H9 (cell line): ENCODE results near the gene CACNG8. TPM values are rescaled to one million over a fixed set of nuclear protein-coding genes. Genes with fewer than 3 reads are reported as not detected.
A peak's percentile ranks its signal among the peaks of the same experiment; 100 is the strongest.
"Not testable (repeated sequence)": the region's sequence is repeated elsewhere in the genome, so short reads cannot be mapped to it uniquely, and the experiment has no call there.

Source experiments
- DNase-seq: peaks from one replicate; pipeline ENCODE4 v3.0.0-alpha.2; 2017
- H2AFZ ChIP-seq: one replicate; pipeline ENCODE4 v1.6.1; 2013; ENCODE audit warnings: mild to moderate bottlenecking, low read length, control low read depth, moderate library complexity
- H2AK5ac ChIP-seq: 2 replicates; pipeline ENCODE4 v1.6.1; 2013; ENCODE audit warnings: low read length, control low read depth, mixed read lengths; ENCODE audit not compliant: insufficient read length
- H2BK120ac ChIP-seq: one replicate; pipeline ENCODE4 v1.6.1; 2013; ENCODE audit warnings: low read depth, mild to moderate bottlenecking, low read length, control low read depth, inconsistent platforms; ENCODE audit not compliant: poor library complexity, severe bottlenecking
- H2BK12ac ChIP-seq: 2 replicates; pipeline ENCODE4 v1.6.1; 2013; ENCODE audit warnings: low read length, control low read depth, mixed read lengths, low read depth; ENCODE audit not compliant: insufficient read length
- H2BK15ac ChIP-seq: 2 replicates; pipeline ENCODE4 v1.6.1; 2013; ENCODE audit warnings: low read depth, low read length, control low read depth
- H2BK20ac ChIP-seq: one replicate; pipeline ENCODE4 v1.6.1; 2013; ENCODE audit warnings: low read depth, mild to moderate bottlenecking, low read length, control low read depth, inconsistent platforms; ENCODE audit not compliant: poor library complexity, severe bottlenecking
- H2BK5ac ChIP-seq: 2 replicates; pipeline ENCODE4 v1.6.1; 2013; ENCODE audit warnings: low read length, control low read depth, mixed read lengths; ENCODE audit not compliant: insufficient read length
- H3K14ac ChIP-seq: 2 replicates; pipeline ENCODE4 v1.6.1; 2013; ENCODE audit warnings: low read length, control low read depth; ENCODE audit not compliant: insufficient read depth
- H3K18ac ChIP-seq: 2 replicates; pipeline ENCODE4 v1.6.1; 2013; ENCODE audit warnings: low read depth, mild to moderate bottlenecking, mixed read lengths, low read length, control low read depth; ENCODE audit not compliant: insufficient read length
- H3K23ac ChIP-seq: 2 replicates; pipeline ENCODE4 v1.6.1; 2013; ENCODE audit warnings: low read length, control low read depth, mixed read lengths, low read depth; ENCODE audit not compliant: insufficient read length
- H3K23me2 ChIP-seq: 2 replicates; pipeline ENCODE4 v1.6.1; 2013; ENCODE audit warnings: low read depth, mild to moderate bottlenecking, mixed read lengths, low read length, control low read depth; ENCODE audit not compliant: insufficient read length, poor library complexity, severe bottlenecking
- H3K27ac ChIP-seq: 2 replicates; pipeline ENCODE4 v1.5.1; 2013; ENCODE audit warnings: low read length, control low read depth, mixed read lengths, low read depth; ENCODE audit not compliant: insufficient read length
- H3K27me3 ChIP-seq: 2 replicates; pipeline ENCODE4 v1.6.1; 2013; ENCODE audit warnings: low read length, control low read depth, inconsistent platforms; ENCODE audit not compliant: insufficient read depth
- H3K4ac ChIP-seq: 2 replicates; pipeline ENCODE4 v1.6.1; 2013; ENCODE audit warnings: low read depth, mild to moderate bottlenecking, control low read depth, inconsistent platforms, low read length, moderate library complexity
- H3K4me1 ChIP-seq: 2 replicates; pipeline ENCODE4 v1.6.1; 2013; ENCODE audit warnings: low read length, control low read depth, inconsistent platforms; ENCODE audit not compliant: insufficient read depth
- H3K4me2 ChIP-seq: 2 replicates; pipeline ENCODE4 v1.6.1; 2013; ENCODE audit warnings: low read length, control low read depth, mixed read lengths; ENCODE audit not compliant: insufficient read length, insufficient read depth
- H3K56ac ChIP-seq: 2 replicates; pipeline ENCODE4 v1.6.1; 2013; ENCODE audit warnings: low read depth, mild to moderate bottlenecking, mixed read lengths, low read length, control low read depth; ENCODE audit not compliant: insufficient read length
- H3K79me1 ChIP-seq: 2 replicates; pipeline ENCODE4 v1.6.1; 2013; ENCODE audit warnings: low read depth, mild to moderate bottlenecking, moderate library complexity, low read length, control low read depth, inconsistent platforms; ENCODE audit not compliant: insufficient read depth, poor library complexity, severe bottlenecking
- H3K79me2 ChIP-seq: 2 replicates; pipeline ENCODE4 v1.6.1; 2013; ENCODE audit warnings: low read length, control low read depth, inconsistent platforms; ENCODE audit not compliant: insufficient read depth
- H3K9ac ChIP-seq: 2 replicates; pipeline ENCODE4 v1.6.1; 2013; ENCODE audit warnings: low read length, control low read depth, mixed read lengths; ENCODE audit not compliant: insufficient read length; ENCODE audit errors: extremely low read depth
- H3K9me3 ChIP-seq: one replicate; pipeline ENCODE4 v1.6.1; 2013; ENCODE audit warnings: low read depth, low read length, inconsistent platforms; ENCODE audit not compliant: control insufficient read depth
- H3T11ph ChIP-seq: one replicate; pipeline ENCODE4 v1.6.1; 2013; ENCODE audit warnings: mild to moderate bottlenecking, low read length, control low read depth, inconsistent platforms
- H4K20me1 ChIP-seq: one replicate; pipeline ENCODE4 v1.6.1; 2013; ENCODE audit not compliant: control insufficient read depth, insufficient read length, insufficient read depth
- H4K5ac ChIP-seq: 2 replicates; pipeline ENCODE4 v1.6.1; 2013; ENCODE audit warnings: low read depth, mild to moderate bottlenecking, mixed read lengths, low read length, control low read depth; ENCODE audit not compliant: insufficient read length
- H4K8ac ChIP-seq: replicated peaks from 2 replicates; pipeline ENCODE4 v1.6.1; 2013; ENCODE audit warnings: low read length, control low read depth, mixed read lengths, low read depth; ENCODE audit not compliant: insufficient read length
- H4K91ac ChIP-seq: 2 replicates; pipeline ENCODE4 v1.6.1; 2013; ENCODE audit warnings: low read depth, mild to moderate bottlenecking, moderate library complexity, mixed read lengths, low read length, control low read depth; ENCODE audit not compliant: insufficient read length
- H3K27ac Mint-ChIP-seq, 3 experiments: 2 replicates in 2 of 3; 3 replicates in 1 of 3; pipeline ENCODE4 v1.8.0; 2020 to 2021; ENCODE audit warnings: mixed read lengths in 3 of 3, mild to moderate bottlenecking in 1 of 3, moderate library complexity in 1 of 3
- H3K27me3 Mint-ChIP-seq: 2 replicates; pipeline ENCODE4 v1.8.0; 2021; ENCODE audit warnings: low read depth, mild to moderate bottlenecking, moderate library complexity, mixed read lengths
- H3K36me3 Mint-ChIP-seq, 3 experiments: 2 replicates in 2 of 3; 3 replicates in 1 of 3; pipeline ENCODE4 v1.8.0; 2020 to 2021; ENCODE audit warnings: low read depth in 3 of 3, mixed read lengths in 3 of 3; ENCODE audit not compliant: insufficient read depth in 1 of 3
- H3K4me1 Mint-ChIP-seq, 2 experiments: 2 replicates each; pipeline ENCODE4 v1.8.0; 2020; ENCODE audit warnings: mixed read lengths in 2 of 2
- H3K4me3 Mint-ChIP-seq, 2 experiments: 2 replicates in 1 of 2; 3 replicates in 1 of 2; pipeline ENCODE4 v1.8.0; 2020 to 2021; ENCODE audit warnings: mild to moderate bottlenecking in 2 of 2, mixed read lengths in 2 of 2, moderate library complexity in 1 of 2
- H3K9me3 Mint-ChIP-seq, 2 experiments: 2 replicates in 1 of 2; 3 replicates in 1 of 2; pipeline ENCODE4 v1.8.0; 2020; ENCODE audit warnings: mild to moderate bottlenecking in 2 of 2, mixed read lengths in 2 of 2, moderate library complexity in 1 of 2
- CTCF ChIP-seq: fragments of 200-600 bp; sonication (generic); conservative IDR thresholded peaks from 3 replicates; pipeline ENCODE4 v1.8.0; 2021; ENCODE audit warnings: antibody characterized with exemption, mild to moderate bottlenecking
- WGBS: extraction: QIAGEN DNeasy Blood & Tissue Kit; methylation state at CpG from one replicate; pipeline ENCODE4 v1.1.7; 2013; ENCODE audit warnings: missing lambda C conversion rate, low lambda C conversion rate, mixed read lengths; ENCODE audit not compliant: insufficient read length; ENCODE audit errors: extremely low coverage; 5-methylcytosine and 5-hydroxymethylcytosine counted together
- total RNA-seq: library from RNA; stranded (reverse); gene quantifications from 2 replicates; pipeline ENCODE4 v1.2.1, GENCODE V29; 2021

Gene CACNG8
- total RNA-seq, 1 experiment from 2014 or later, result 7.1 TPM

GRCh38 chr19:54035215-54036178 lies 72.8 kb downstream of the CACNG8 start:
- H4K8ac ChIP-seq, result no peak overlapping the region
- H2BK20ac ChIP-seq, result no peak overlapping the region
- peak overlapping the region; percentile 74 for H2BK5ac ChIP-seq
- H3K18ac ChIP-seq, result peak overlapping the region; percentile 7
- peak overlapping the region; percentile 61 for H2BK120ac ChIP-seq
- H2AK5ac ChIP-seq, result no peak overlapping the region
- H3K23ac ChIP-seq, result no peak overlapping the region
- DNase-seq, result peak; percentile 77
- no peaks in the 10 kb centered on the region for H3K23me2 ChIP-seq
- no peak overlapping the region for H3K14ac ChIP-seq
- Mint-ChIP-seq H3K36me3 (no peaks in the 10 kb centered on the region; a peak in 1 of 7 replicates), H3K9me3 (peaks cover 0 to 5% of the 10 kb centered on the region in 2 experiments; a peak in 1 of 5 replicates), H3K4me3 (peak overlapping the region; percentile 47 to 62), H3K27ac (peak overlapping the region; percentile 98 to 100 (median 99)), H3K4me1 (peaks cover 41 to 42% of the 10 kb centered on the region in 2 experiments), H3K27me3 (no peaks in the 10 kb centered on the region; the same call in 1 of the 2 replicates)
- peak overlapping the region; percentile 89 for H4K5ac ChIP-seq
- peak overlapping the region; percentile 72 for H3T11ph ChIP-seq
- no peak overlapping the region for H2BK15ac ChIP-seq
- no peaks in the 10 kb centered on the region for H3K79me2 ChIP-seq
- WGBS, result no CpG with 5 or more reads among the region's 4 CpGs
- H3K27ac ChIP-seq, result peak overlapping the region; percentile 98
- H3K4me1 ChIP-seq, result peaks cover 3% of the 10 kb centered on the region
- peak overlapping the region; percentile 94 for H2AFZ ChIP-seq
- H4K91ac ChIP-seq, result no peak overlapping the region
- no peak for TF ChIP-seq CTCF
- H3K56ac ChIP-seq, result peak overlapping the region; percentile 91
- no peak overlapping the region; the same call in 1 of the 2 replicates for H3K4ac ChIP-seq
- peak overlapping the region; percentile 47 for H3K4me2 ChIP-seq
- H3K79me1 ChIP-seq, result no peaks in the 10 kb centered on the region
- H2BK12ac ChIP-seq, result peak overlapping the region; percentile 11
- H4K20me1 ChIP-seq, result no peaks in the 10 kb centered on the region
- H3K9ac ChIP-seq, result no peak overlapping the region
- no peaks in the 10 kb centered on the region for H3K27me3 ChIP-seq
- H3K9me3 ChIP-seq, result no peaks in the 10 kb centered on the region

GRCh38 chr19:54036542-54036941 lies 73.8 kb downstream of the CACNG8 start:
- H3K27ac Mint-ChIP-seq, result peak overlapping the region; percentile 62 to 97 (median 93)
- H2BK5ac ChIP-seq, H2BK12ac ChIP-seq, H2AFZ ChIP-seq, H3K4me2 ChIP-seq, H3K14ac ChIP-seq, H2AK5ac ChIP-seq, H4K8ac ChIP-seq, H3T11ph ChIP-seq, H3K23me2 ChIP-seq, H3K4me1 ChIP-seq, H3K4ac ChIP-seq, H3K18ac ChIP-seq, H3K36me3 Mint-ChIP-seq, H2BK20ac ChIP-seq, H3K79me1 ChIP-seq, H4K5ac ChIP-seq, H4K20me1 ChIP-seq, H4K91ac ChIP-seq, H3K23ac ChIP-seq, H3K9me3 Mint-ChIP-seq, H3K27me3 ChIP-seq, H3K79me2 ChIP-seq, H3K9ac ChIP-seq, H3K9me3 ChIP-seq, H3K56ac ChIP-seq, H3K27me3 Mint-ChIP-seq, H2BK15ac ChIP-seq, DNase-seq, H2BK120ac ChIP-seq: not testable (repeated sequence)
- peak overlapping the region in 1 of 2 experiments; percentile 6; a peak in 1 of 5 replicates for H3K4me3 Mint-ChIP-seq
- WGBS, result no CpG with 5 or more reads among the region's 5 CpGs
- H3K27ac ChIP-seq, result peak overlapping the region; percentile 98
- peaks cover 38% of the 10 kb centered on the region in 2 experiments for H3K4me1 Mint-ChIP-seq
